GM21526 (cell line): Measurements from ENCODE around the gene UBE2M.
A peak's percentile ranks its signal among the peaks of the same experiment; 100 is the strongest.

ENCODE experiments used
- ATAC-seq: cut with Tn5 transposase; IDR thresholded peaks from one replicate; pipeline ENCODE4 v1.9.1; 2021; ENCODE audit warnings: moderate library complexity; ENCODE audit not compliant: unreplicated experiment, low FRiP score

UBE2M gene

GRCh38 chr19:58571575-58571947 lies 13.2 kb upstream of the UBE2M start:
- ATAC-seq: no peak

DNA sequence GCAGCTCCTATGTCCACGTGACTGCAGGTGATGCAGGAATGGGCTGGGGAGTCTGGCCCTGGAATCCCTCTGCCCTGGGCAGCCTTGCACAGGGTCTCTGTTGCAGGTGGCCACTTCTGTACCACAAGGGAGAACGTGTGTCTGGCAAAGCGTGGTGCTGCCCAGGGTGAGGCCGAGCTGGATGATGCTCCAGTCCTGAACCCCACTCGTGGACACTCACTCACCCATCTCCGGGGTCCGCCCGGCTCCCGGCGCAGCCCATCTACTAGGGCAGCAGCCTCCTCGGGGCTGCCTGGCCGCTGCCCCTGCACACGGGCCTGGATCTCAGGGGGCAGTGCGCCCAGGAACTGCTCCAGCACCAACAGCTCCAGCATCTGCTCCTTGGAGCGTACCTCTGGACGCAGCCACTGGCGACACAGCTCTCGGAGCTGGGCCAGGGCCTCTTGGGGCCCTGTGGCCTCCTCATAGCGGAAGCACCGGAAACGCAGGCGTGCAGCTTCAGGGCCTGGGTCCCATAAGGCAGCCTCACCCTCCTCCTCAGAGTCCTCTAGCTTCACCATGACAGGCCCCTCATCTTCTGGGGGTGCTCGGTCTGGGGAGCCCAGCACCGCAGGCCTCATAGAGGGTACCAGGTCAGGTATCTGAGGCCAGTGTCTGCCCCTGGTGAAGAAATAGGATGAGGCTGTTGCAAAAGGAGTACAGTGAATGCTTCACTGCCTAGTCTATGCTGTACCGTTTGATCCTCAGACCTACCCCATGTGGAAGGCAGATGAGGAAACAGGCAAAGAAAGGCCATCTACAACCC lies 12.6 kb upstream of the UBE2M start:
- ATAC-seq: no peak

DNA sequence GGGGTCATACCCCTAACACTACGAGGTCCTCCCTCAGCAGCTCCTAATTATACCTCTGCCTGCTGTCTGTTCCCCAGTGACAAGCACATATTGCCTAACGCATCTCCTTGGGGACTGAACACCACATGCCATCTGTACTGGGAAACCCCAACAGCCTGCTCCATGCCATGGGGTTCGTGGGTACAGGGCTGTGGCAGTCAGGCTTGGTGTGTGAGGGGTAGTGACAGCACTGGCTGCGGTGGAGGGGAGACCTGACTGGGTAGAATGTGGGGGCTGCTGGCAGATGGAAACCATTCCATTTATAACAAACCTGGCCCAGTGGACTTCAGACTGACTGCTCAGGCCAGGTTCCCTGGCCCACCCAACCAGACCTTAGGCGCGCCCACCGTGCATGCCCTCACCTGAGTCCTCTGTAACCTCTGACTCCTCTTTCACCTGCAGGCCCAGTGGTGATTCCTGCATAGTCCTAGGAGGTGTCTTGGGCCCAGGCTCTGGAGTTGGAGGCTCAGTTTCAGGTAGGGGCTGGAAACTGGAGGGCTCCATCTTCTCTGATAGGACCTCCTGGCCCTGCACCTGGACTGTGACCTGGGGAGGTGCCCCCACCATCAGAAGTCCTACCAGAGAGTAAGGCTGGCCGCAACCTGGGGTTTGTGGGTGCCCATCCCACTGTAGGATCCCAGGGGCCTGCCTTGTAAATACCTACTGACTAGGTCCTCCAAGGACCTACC lies 11.7 kb upstream of the UBE2M start:
- no peak for ATAC-seq

DNA sequence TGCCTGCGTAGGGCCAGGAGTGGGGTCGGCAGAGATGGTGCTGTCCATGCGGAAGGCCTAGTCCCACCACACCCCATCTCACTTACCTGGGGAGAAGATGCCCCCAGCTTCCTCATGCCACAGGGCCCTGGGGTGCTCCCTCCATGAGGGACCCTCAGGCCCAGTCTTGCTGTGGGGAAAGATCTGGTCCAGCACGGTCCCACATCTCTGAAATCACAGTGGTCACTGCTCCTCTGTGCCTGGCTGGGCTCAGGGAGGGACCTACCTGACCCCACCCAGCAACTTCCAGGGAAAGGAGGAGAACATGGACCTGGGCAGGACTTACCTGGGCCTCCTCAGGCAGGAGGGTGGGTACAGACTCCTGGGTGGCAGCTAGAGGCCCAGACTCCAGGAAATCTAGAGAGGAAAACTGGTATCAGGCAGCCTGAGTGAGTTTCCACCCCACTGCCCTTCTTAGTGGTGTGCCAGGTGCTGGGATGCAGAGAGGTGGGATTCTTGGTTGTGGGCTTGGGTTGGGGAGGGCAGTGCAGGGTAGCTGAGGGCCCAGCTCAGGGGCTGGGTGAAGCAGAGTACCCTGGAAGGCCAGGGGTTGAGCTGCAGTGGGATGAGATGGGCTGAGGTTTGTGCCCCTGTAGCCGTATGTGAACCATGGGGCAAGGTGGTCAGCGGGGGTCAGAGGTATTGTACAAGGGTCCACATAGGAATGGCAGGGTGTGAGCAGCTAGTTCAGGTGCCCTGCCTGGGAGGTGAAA lies 11.0 kb upstream of the UBE2M start:
- ATAC-seq: no peak

DNA sequence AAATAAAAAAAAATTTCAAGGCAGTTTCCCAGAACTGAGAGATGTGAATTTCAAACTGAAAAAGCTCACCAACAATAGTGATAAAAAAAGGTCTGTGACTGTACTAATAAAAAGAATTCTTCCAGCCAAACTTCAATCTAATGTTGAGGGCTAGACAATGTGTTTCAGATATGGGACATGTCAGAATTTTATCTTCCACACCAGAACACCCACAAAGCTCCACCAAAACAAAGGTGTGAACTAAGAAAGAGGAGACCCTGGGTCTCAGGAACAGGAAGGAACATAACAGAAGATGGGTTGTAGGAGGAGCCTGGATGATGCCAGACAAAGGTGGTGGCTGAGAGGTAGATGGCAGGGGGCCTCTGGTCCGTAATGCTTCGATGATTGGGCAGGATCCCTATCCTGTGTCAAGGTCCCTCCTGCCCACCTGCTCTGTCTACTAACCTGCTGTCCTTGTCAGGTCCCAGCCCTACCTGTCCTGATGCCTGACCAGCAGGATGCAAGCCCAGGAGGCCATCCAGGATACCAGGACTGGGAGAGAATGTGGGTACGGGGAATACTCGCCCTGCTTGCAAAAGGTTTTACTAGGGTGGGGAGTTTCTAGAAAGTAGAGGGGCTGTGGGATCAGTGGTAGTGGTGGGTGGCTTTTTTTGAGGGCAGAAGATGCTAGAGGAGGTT lies 10.2 kb upstream of the UBE2M start:
- no peak for ATAC-seq

DNA sequence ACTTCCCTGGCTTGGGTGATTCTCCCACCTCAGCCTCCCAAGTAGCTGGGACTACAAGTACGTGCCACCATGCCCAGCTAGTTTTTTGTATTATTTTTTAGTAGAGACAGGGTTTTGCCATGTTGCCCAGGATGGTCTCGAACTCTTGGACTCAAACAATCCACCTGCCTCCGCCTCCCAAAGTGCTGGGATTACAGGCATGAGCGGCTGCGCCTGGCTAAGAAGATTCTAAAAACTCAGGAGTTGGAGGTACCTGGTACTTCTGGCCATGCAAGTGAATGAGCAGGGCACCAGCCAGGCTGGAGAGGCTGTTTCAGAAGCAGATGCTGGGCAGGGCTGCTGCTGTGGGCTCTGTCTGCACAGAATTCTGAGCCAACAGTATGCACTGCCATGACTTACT lies 8.6 kb upstream of the UBE2M start:
- no peak for ATAC-seq

DNA sequence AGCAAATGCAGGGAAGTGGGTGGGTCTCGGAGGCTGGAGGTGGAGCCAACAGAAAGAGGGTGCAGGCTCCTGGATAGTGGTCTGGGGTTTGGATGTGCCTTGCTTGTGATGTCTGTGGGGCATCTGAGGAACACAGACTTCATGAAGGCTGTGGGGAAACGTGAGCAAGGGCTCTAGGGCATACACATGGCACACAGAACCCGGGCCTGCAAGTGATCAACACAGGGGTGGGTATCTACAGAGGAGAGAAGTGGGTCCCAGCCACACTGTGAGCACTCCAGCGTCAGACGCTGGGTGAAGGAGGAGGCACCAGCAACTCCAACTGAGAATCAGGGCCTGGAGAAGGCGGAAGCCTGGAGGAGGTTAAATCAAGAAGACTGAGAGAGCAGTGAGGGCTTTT lies 5.4 kb upstream of the UBE2M start:
- ATAC-seq: no peak

DNA sequence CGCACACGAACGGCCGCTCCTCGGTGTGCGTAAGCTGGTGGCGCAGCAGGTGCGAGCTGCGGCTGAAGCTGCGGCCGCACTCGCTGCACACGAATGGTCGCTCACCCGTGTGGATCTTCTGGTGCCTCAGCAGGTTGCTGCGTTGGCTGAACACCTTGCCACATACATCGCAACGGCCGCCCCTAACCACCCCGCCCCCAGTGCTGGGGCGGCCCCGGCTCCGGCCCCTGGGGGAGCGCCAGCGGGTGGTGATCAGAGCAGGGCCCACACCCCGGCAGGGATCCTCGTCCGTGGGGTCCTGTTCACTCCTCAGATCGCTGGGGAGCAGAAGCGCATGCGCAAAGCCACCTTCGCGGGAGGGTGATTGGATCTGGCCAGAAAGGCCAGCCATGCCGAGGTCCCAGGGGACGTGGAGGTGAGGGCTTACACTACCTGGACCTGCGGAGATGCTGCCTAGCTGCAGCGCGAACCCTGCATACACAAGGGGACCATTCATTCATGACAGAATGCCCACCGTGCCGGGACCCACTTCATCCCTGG lies 4.7 kb upstream of the UBE2M start:
- no peak for ATAC-seq

DNA sequence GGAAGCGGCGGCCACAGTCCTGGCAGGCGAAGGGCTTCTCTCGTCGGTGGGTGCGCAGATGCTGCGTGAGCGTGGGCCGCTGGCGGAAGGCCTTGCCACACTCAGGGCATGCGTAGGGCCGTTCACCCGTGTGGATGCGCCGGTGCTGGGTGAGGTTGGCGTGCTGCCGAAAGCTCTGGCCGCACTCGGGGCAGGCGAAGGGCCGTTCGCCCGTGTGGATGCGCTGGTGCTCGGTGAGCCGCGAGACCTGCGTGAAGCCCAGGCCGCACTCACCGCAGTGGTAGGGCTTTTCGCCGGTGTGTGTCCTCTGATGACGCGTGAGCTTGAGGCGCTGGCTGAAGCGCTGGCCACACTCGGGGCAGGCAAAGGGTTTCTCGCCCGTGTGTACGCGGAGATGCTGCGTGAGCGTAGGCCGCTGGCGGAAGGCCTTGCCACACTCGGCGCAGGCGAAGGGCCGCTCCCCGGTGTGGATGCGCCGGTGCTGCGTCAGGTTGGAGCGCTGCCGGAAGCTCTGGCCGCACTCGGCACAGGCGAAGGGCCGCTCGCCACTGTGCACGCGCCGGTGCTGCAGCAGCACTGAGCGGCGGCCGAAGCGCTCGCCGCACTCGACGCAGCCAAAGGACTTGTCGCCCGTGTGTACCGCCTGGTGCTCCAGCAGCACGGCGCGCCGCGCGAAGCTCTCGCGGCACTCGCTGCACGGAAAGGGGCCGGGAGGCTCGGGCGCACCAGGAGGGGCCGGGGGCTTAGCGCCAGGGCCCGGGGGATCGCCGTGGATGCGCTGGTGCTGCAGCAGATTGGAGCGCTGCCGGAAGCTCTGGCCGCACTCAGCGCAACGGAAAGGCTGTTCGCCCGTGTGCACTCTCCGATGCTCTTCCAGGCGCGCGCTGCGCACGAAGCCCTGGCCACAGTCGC lies 4.0 kb upstream of the UBE2M start:
- ATAC-seq: no peak

- ATAC-seq: no peak
Measured at GRCh38 chr19:58561373-58562121, 3.1 kb upstream of the UBE2M start.

GRCh38 chr19:58560921-58561320 lies 2.5 kb upstream of the UBE2M start:
- ATAC-seq: no peak

GRCh38 chr19:58560007-58560887 lies 1.8 kb upstream of the UBE2M start:
- no peak for ATAC-seq

GRCh38 chr19:58559275-58560006 lies 1.0 kb upstream of the UBE2M start:
- no peak for ATAC-seq

DNA sequence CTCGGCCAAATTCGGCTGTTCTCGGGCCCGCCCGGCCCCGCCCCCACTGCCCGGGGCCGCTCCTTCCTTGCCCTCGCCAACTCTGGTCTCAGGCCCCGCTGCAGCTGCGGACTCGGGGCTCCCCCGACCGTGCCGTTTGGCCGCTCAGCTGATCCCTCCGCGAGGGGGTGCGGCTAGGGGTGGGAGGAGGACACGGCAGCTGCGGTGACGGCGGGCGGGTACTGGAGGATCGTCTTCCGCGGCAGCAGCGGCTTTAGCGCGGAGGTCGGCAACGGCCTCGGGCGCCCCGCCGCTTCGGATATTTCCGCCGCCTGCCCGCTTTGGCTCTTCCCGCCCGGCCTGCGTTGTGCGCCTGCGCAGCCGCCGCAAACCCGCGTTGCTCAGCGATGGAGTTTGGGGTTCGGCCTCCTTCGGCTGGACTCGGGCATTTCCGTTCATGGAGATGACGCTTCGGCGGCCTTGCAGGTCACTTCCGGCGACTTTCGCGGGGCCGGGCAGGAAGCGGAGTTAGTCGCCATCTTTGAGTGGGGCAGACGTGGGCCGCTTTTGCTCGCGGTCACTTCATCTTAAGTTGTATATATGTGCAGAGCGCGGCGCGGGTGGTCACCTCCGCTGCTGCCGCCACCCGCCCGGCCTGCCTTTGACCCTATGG lies 338 bp upstream of the UBE2M start:
- ATAC-seq: peak; percentile 42

GRCh38 chr19:58557221-58558065 lies 968 bp downstream of the UBE2M start:
- ATAC-seq: no peak
